ENCODE results near the gene SDCBP2. TPM values are rescaled to one million over a fixed set of nuclear protein-coding genes. Genes with fewer than 3 reads are reported as not detected.
A peak's percentile ranks its signal among the peaks of the same experiment; 100 is the strongest.

The SDCBP2 gene
- total and polyA plus RNA-seq, 2 of the 4 experiments (the other 2 are of a cell fraction), result 0.54 to 1.3 TPM

- no peak for TF ChIP-seq ELK1 (IDR thresholded peaks at IDR 0.05; ENCODE audit: borderline replicate concordance, low read depth, low read length)
Measured at GRCh38 chr20:1370548-1371110, 41.7 kb upstream of the SDCBP2 start (continued).

DNA sequence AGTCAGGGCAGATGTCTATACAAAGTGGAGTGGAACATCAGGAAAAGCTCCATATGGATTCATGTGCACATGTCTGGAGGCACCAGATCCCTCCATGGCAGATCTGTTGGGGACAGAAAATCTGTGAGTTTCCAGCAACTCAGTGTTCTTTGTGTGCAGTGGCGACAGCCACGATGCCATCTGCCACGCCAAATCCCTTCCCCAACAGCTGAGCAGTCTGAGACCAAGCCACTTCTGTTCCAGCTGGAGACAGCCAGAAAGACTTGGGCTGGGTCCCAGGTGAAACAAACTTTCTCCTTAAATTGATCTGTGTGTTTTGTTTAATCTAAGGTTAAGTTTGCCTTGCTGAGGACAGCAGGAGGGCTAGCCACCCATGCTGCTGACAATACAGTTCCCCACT lies 41.0 kb upstream of the SDCBP2 start:
- H3K14ac ChIP-seq (replicated peaks; ENCODE audit: low read depth, low read length), result no peak overlapping the region
- peak overlapping the region; percentile 24 for H2BK5ac ChIP-seq (ENCODE audit: low read depth, low read length, poor library complexity, severe bottlenecking)
- H3K56ac ChIP-seq (ENCODE audit: extremely low read depth, insufficient read depth, low read length), result no peak overlapping the region
- H2BK120ac ChIP-seq (ENCODE audit: low read depth, low read length), result no peak overlapping the region
- no peak overlapping the region for H2BK15ac ChIP-seq (ENCODE audit: low read depth, low read length)
- no peak overlapping the region for H2AFZ ChIP-seq (replicated peaks; ENCODE audit: low read length, poor library complexity)
- peaks cover 52 to 84% of the 10 kb centered on the region in 2 experiments for H3K79me1 ChIP-seq (ENCODE audit: low read depth in 1 of 2, low read length in 2 of 2)
- H3K18ac ChIP-seq (ENCODE audit: low read depth, low read length), result no peak overlapping the region
- H4K20me1 ChIP-seq (ENCODE audit: insufficient read depth, low read length), result peaks cover 48% of the 10 kb centered on the region
- ATAC-seq (ENCODE audit: low read depth), result no peak
- no peak overlapping the region for H4K91ac ChIP-seq (ENCODE audit: insufficient read depth, low read depth, low read length)
- in situ Hi-C loops (cut with MboI; ENCODE audit: low sequenced_read_pairs) (no loop called here), intact Hi-C loops (cut with micrococcal nuclease) (loop anchor here (5.0 kb wide), 1 partner anchor 67 kb away; no protein-coding TSS in a partner anchor), dilution Hi-C loops (cut with HindIII; ENCODE audit: low sequenced_read_pairs, unreplicated experiment) (no loop called here)
- POLR2A ChIA-PET (ENCODE audit: unreplicated experiment), result no interaction called here
- no CpG with 5 or more reads among the region's 3 CpGs for WGBS, 2 experiments (ENCODE audit: extremely low coverage in 2 of 2, insufficient read length in 1 of 2)
- H4K5ac ChIP-seq (ENCODE audit: low read depth, low read length), result no peak overlapping the region
- H3K23ac ChIP-seq (ENCODE audit: low read depth, low read length), result peak overlapping the region; percentile 41; the same call in 1 of the 2 replicates
- H3K9me3 ChIP-seq (ENCODE audit: control insufficient read depth, insufficient read depth, low read length), result no peaks in the 10 kb centered on the region
- peaks cover 42% of the 10 kb centered on the region for H3K9me1 ChIP-seq (ENCODE audit: insufficient read depth, low read length)
- peak overlapping the region in 1 of 2 experiments; percentile 30; a peak in 1 of 4 replicates for H4K8ac ChIP-seq (ENCODE audit: low read depth in 2 of 2, low read length in 2 of 2)
- H3K4me2 ChIP-seq (ENCODE audit: low read depth, low read length), result no peak overlapping the region
- no peaks in the 10 kb centered on the region for H3K27me3 ChIP-seq (ENCODE audit: control insufficient read depth, insufficient read depth, low read length)
- no peak overlapping the region; the same call in 1 of the 2 replicates for H3K27ac ChIP-seq (ENCODE audit: insufficient read depth, low read length)
- H3K4me3 ChIP-seq (ENCODE audit: insufficient read depth, low read depth, low read length), result no peak overlapping the region
- no peak overlapping the region for H2AK9ac ChIP-seq (replicated peaks; ENCODE audit: low read depth, low read length, poor library complexity)
- no peak overlapping the region for H3K4ac ChIP-seq (ENCODE audit: low read depth, low read length)
- no peak overlapping the region for H3K9ac ChIP-seq (ENCODE audit: low read depth, low read length)
- no peak for DNase-seq
- H3K4me1 ChIP-seq (ENCODE audit: control insufficient read depth, insufficient read depth, low read length), result peaks cover 22% of the 10 kb centered on the region
- no TSS peak for BruUV-seq (replicated peaks)
- no peak overlapping the region for H2AK5ac ChIP-seq (ENCODE audit: low read depth, low read length)
- no peak overlapping the region for H2BK20ac ChIP-seq (ENCODE audit: low read depth, low read length)
- peaks cover 24% of the 10 kb centered on the region for H3K36me3 ChIP-seq (ENCODE audit: control insufficient read depth, insufficient read depth, low read length)
- CTCF ChIA-PET, result no interaction called here
- TF ChIP-seq FOS (IDR thresholded peaks at IDR 0.05; ENCODE audit: low read depth, low read length) (no peak), RFX5 (IDR thresholded peaks at IDR 0.05; ENCODE audit: low read depth, low read length) (no peak), CEBPB (IDR thresholded peaks at IDR 0.05; ENCODE audit: low read depth, low read length) (no peak), BHLHE40 (IDR thresholded peaks at IDR 0.05; ENCODE audit: low read depth, low read length) (no peak), POLR2A (IDR thresholded peaks at IDR 0.05; ENCODE audit: low read depth, low read length) (no peak), SMC3 (IDR thresholded peaks at IDR 0.05; ENCODE audit: low read depth, low read length) (no peak), MXI1 (IDR thresholded peaks at IDR 0.05; ENCODE audit: borderline replicate concordance, low read depth, low read length) (no peak), USF2 (IDR thresholded peaks at IDR 0.05; ENCODE audit: low read depth, low read length) (no peak), NFE2L2 (IDR thresholded peaks at IDR 0.05; ENCODE audit: low read depth, low read length) (no peak), RAD21 (IDR thresholded peaks at IDR 0.05; ENCODE audit: low read length) (no peak), CTCF (conservative IDR thresholded peaks at IDR 0.05; ENCODE audit: low read depth, low read length) (no peak), CHD1 (IDR thresholded peaks at IDR 0.05; ENCODE audit: low read depth, low read length) (no peak), RCOR1 (IDR thresholded peaks at IDR 0.05; ENCODE audit: insufficient replicate concordance, low read length) (no peak)

All from IMR-90 (cell line).